Head of caudate nucleus (tissue), 42 donors: ENCODE results near the gene GANAB.

Experiments used
- DNase-seq, 42 donors: peaks; one replicate each; pipeline versions ENCODE4 v3.0.0 to v3.0.0-alpha.2; 2020 to 2021; ENCODE audit warnings: mixed read lengths in 7 of 42
- intact Hi-C: fragments of 100-400 bp; cut with DNase I; formaldehyde crosslinking; loops from one replicate; pipeline ENCODE4 v1.15.0; 2022

Gene GANAB

GRCh38 chr11:62605467-62605866, 40.9 kb downstream of the GANAB start:
- intact Hi-C loops = no loop called here
- no peak for DNase-seq

GRCh38 chr11:62604460-62605120, 41.8 kb downstream of the GANAB start:
- intact Hi-C loops = no loop called here

GRCh38 chr11:62603776-62604299, 42.6 kb downstream of the GANAB start:
- no peak for DNase-seq
- intact Hi-C loops = no loop called here

More at GRCh38 chr11:62604460-62605120, 41.8 kb downstream of the GANAB start:
- DNase-seq = peak in 7 of 42 donors; percentile 25 to 51 (median 33)

GRCh38 chr11:62603072-62603408, 43.4 kb downstream of the GANAB start:
- intact Hi-C loops = no loop called here
- DNase-seq = peak in 1 of 42 donors; percentile 22

- peak; percentile 22 to 88 (median 69) for DNase-seq
- intact Hi-C loops = no loop called here
These were observed 44.0 kb downstream of the GANAB start for GRCh38 chr11:62602141-62603071.

- DNase-seq = peak; percentile 88 to 99 (median 96)
- intact Hi-C loops = no loop called here
These were observed 44.9 kb downstream of the GANAB start, which contains the start of gene MTA2 for GRCh38 chr11:62601372-62602140. MTA2 (minus strand) TSS chr11:62601865; CDS start chr11:62601450, 415 bp downstream.

- peak in 22 of 42 donors; percentile 32 to 73 (median 52) for DNase-seq
- intact Hi-C loops = no loop called here
These were observed 45.4 kb downstream of the GANAB start for GRCh38 chr11:62601122-62601371.

- intact Hi-C loops = no loop called here
- no peak for DNase-seq
These were observed 45.9 kb downstream of the GANAB start for GRCh38 chr11:62600367-62601121.

GRCh38 chr11:62599901-62600300, 46.5 kb downstream of the GANAB start:
- no peak for DNase-seq
- intact Hi-C loops = loop anchor here (10.0 kb wide), 1 partner anchor 235 kb away; the partner anchor contains the start of genes STX5, TEX54 and WDR74

- intact Hi-C loops = loop anchor here (10.0 kb wide), 1 partner anchor 236 kb away; the partner anchor contains the start of genes STX5, TEX54 and WDR74
- DNase-seq = peak; percentile 63 to 94 (median 86)
These were observed 47.2 kb downstream of the GANAB start for GRCh38 chr11:62599069-62599696.

GRCh38 chr11:62595124-62595523, 51.3 kb downstream of the GANAB start:
- no peak for DNase-seq
- intact Hi-C loops = loop anchor here (10.0 kb wide), 1 partner anchor 240 kb away; the partner anchor contains the start of genes STX5, TEX54 and WDR74

- intact Hi-C loops = loop anchor here (5.0 to 10.0 kb wide), 2 partner anchors 84 to 241 kb away; partner anchors contain the start of genes STX5, TEX54, UBXN1 and WDR74
- peak; percentile 72 to 92 (median 82) for DNase-seq
These were observed 52.9 kb downstream of the GANAB start for GRCh38 chr11:62593434-62594044.

- DNase-seq = peak in 36 of 42 donors; percentile 30 to 80 (median 59)
- intact Hi-C loops = loop anchor here (5.0 to 10.0 kb wide), 2 partner anchors 84 to 242 kb away; partner anchors contain the start of genes STX5, TEX54, UBXN1 and WDR74
These were observed 53.4 kb downstream of the GANAB start for GRCh38 chr11:62592989-62593421.

GRCh38 chr11:62592146-62592815, 54.1 kb downstream of the GANAB start:
- no peak for DNase-seq

GRCh38 chr11:62591448-62592145, 54.8 kb downstream of the GANAB start, which contains the start of gene TUT1:
TUT1 (minus strand) TSS chr11:62591523; CDS start chr11:62591485, 38 bp downstream.
- peak; percentile 90 to 99 (median 97) for DNase-seq
- intact Hi-C loops = loop anchor here (5.0 to 10.0 kb wide), 2 partner anchors 86 to 243 kb away; partner anchors contain the start of genes STX5, TEX54, UBXN1 and WDR74

More at GRCh38 chr11:62592146-62592815, 54.1 kb downstream of the GANAB start:
- intact Hi-C loops = loop anchor here (5.0 to 10.0 kb wide), 2 partner anchors 85 to 243 kb away; partner anchors contain the start of genes STX5, TEX54, UBXN1 and WDR74
